Activated CD4-positive, alpha-beta T cell treated with anti-CD3 and anti-CD28 coated beads for 4 hours (primary cell): ENCODE measurements around the gene BNC2.

Experiments
- DNase-seq, 2 donors: peaks; one replicate each; pipeline ENCODE4 v3.0.0-alpha.2; 2020

BNC2 gene

GRCh38 chr9:16623989-16624743, 246.3 kb downstream of the BNC2 start:
- DNase-seq = no peak

DNA sequence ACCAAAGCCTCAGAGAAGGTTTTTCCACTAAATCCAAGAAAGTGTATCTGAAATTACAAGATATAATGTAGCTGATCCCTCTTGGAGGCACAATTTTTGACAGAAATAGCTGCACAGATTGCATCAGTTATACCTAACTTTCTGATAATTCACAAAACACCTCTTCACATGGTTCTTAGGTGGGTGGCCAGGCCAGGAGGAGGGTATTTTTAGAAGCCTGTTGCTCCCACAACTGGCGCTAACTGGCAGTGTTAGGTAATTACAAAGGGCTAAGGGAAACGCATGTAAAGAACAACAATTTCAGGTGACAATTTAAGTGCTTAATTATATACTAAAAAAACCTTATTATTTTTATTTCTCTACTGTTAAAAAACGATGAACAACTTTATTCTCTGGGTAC, 247.9 kb downstream of the BNC2 start:
- DNase-seq = no peak

DNA sequence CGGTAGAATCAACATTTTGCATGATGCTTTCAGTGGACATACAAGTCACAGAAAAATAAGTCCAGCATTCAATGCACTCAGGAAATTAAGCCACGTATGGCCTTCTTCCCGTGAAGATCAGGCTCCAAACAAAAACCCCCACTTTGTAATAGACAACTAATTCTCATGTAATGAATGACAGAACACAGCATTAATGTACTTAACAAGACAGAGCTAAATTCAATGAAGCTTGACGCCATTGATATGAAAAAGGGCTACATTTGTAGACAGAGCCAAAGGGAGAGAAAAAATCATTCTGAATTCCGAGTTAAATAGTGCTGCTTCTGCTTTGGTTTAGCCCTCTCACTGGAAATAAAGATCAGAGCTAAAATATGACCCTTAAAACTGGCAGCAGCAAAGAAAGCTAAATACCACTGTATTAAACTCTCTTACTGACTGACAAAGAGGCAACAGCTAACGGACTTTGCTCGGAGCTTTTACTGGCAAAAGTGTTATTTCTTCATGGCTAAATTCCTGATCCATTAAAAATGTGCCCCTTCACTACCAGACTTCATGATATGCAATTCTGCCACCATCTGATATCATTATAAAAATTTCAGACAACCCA, 250.5 kb downstream of the BNC2 start:
- no peak for DNase-seq

DNA sequence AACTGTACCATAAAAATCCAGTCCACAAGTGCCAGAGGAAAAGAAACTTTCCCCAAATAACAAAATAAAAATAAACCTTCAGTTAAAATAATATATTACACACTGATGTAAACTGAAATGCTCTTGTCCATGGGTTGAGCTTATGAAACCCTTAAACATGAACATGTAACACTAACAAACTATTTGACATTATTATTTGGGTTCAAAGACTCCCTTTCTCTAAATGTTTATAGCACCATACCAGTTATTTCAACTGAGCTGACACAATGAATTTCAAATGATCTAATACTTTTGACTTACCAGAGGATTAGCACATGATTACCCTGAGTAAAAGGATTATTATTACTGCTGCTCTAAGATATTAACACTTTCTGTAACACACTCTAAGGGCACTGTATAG, 251.1 kb downstream of the BNC2 start:
- no peak for DNase-seq

- DNase-seq = no peak
Measured at GRCh38 chr9:16618524-16618923, 251.9 kb downstream of the BNC2 start.

- no peak for DNase-seq
Measured at GRCh38 chr9:16616686-16617085, 253.8 kb downstream of the BNC2 start.

GRCh38 chr9:16615451-16615850, 255.0 kb downstream of the BNC2 start:
- no peak for DNase-seq

- DNase-seq = no peak
Measured at GRCh38 chr9:16613605-16614004, 256.9 kb downstream of the BNC2 start.

DNA sequence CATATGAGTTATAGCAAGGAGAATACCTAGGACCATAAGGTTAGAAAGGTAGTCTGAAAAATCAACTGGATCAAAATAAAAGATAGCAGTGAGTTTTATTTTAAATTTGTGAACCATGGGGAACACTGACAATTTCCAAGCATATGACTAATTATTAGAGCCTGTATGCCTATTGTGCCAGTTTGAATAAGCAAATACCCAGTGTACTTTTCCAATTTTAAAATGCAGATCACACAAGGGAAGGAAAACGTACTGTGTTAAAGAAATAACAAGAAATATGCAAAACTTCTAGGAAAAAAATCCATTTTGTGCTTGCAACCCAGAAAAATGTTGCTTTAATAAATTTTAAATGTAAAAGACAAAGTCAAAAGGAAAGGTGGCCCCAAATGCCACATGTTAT, 257.4 kb downstream of the BNC2 start:
- no peak for DNase-seq

- DNase-seq = no peak
Measured at GRCh38 chr9:16612627-16613026, 257.8 kb downstream of the BNC2 start.

DNA sequence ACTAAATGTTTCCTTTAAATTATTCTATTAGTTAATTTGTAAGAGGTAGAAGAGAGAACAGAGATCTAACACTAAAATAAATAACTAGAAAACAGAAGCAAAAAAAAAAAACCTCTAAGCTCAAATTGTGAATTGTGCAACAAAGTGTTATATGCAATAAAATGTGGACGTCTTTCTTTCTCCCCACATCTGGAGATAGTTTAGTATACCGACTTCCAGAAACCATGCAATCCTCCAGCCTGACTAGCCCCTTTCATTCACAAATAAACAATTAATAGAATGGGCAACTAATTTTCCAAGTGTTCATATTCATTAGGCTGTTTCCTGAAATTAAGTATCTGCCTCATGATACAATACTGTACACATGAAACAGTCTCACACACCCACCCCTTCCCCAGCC, 258.5 kb downstream of the BNC2 start:
- no peak for DNase-seq

DNA sequence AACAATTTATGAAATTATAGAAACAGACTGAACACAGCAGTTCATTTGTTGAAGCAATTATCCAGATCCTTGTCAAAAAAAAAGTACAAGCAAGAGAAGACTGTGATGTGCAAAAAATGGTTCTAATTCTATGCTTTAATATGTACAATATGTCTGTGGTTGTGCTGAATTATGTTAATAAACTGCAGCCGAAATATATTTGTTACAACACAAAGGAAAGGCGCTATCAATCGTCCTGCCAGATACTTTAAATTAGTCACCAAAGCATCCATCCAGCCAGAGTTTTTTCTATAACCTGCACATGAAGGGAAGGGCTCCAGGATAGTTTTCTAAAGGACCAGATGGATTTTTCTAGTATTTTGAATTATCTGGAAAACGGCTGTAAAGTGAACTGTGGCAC, 259.5 kb downstream of the BNC2 start:
- DNase-seq = no peak

DNA sequence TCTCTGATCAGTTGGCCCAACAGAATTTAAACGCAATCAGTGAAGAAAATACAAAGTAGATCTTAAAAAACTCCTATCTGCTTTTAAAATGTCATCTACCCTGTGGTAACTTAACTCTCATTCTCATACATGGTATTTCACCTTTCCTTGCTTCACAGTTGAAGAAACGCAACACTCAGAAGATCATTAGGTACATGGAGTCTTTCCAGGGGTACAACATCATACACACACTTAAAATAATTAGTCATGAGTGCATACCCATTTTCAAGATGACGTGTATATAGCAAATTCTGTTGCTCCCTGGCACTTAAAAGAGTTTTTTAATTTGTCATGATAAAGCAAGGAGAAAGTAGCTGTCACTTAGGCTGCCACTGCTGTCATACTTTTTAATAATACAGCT, 259.9 kb downstream of the BNC2 start:
- no peak for DNase-seq

DNA sequence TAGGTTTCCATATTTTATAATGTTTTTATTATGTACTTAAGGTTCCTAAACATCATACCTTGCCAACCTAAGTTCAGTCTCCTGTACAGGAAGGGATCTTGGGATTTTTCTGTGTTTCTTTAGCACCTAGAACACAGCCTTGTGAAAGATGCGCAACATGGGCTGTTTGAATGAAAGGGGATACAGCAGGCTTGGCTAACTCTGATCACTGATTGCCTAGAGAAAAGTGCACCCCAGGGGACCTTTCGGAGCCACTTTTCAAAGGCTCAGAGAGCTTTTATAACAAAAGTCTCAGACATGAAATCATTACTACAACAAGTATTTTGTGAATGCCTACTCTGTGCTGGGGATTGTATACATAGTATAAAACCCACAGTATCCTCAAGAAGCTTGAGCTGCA, 261.6 kb downstream of the BNC2 start:
- no peak for DNase-seq

DNA sequence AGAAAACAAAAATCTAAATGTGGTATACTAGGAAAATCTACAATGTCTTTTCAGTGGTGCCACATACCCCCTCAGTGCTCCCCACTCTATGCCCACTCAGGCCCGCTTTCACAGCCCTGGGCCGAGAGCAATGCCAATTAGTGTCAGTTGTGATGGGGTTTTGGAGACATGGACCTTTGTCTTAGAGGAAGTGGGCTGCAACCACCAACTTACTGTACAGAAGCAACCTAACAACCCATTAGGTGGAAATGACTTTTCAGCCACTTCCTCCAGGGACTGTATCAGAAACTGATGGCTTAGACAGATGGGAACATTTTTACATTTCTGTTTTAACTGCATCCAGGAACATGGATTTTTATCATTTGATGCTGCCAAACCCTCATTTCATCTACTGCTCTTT, 268.0 kb downstream of the BNC2 start:
- no peak for DNase-seq

DNA sequence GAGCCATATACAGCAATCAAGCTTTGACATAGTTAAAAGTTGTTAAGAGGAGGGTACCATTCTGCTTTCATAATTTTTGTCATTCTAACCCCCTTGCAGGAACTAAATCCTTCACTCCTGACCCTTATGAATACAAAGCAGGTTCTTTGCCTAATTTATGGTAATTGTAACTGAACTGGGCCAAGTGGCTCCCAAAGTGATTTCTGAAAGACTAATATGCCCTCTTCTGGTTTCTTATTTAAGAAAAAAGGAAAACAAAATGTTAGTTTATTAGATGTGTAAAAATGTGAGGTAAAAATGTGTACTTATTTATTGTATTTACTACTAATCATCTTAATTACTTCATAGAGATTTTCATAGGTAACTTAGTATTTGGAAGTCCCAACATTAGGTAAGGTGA, 268.5 kb downstream of the BNC2 start:
- DNase-seq = no peak

DNA sequence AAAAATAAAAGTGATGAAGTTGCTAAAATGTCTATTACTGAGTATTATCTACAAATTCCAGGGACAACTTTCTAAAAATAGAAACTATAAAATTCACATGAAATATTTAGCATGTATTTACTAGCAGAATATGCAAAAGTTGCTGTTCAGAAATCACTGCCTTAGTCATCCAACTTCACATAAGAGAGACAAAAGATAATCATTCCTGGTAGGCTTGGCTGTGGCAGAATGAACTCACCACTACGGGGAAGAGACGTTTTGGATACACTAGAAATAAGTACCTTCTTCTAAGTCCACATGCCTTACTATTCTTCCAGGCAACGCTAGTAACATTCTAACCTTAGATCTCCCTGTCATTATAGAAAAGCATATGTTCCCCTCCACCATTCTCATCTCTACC, 272.2 kb downstream of the BNC2 start:
- DNase-seq = no peak

DNA sequence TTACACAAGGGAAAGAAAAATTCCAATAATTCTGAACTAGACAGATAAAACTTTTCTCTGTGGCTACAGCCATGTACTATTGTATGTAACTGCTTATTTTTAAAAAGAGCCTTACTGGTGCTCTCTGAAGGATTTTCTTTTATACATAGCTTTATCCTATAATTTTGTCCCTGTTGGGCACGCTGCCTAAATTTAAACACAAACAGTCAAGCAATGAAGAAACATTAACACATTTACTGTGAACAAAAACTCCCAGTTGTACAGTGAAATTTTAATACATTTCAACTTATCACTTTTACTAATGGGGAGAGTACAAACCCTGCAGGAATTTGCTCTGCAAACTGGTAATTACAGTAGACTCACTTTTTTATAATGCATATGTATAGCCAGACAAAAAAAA, 273.3 kb downstream of the BNC2 start:
- DNase-seq = no peak

DNA sequence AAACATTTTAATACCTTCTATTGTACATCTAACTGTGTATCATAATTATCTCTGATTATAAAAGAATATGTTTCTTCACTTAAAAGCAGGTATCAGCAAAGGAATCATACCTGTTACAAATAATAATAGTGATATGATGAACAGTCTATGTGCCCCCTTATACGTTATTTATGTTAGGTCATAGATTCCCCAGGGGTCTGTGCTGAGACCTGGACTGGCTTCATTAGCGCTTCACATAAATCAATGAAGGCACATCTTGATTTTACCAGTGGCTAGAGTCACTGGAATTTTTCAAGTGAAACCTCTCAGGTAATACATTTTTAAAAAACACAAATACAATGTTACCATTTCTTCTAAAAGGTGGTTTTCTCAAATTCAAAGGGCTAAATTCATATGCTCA, 275.2 kb downstream of the BNC2 start:
- DNase-seq = no peak

GRCh38 chr9:16594787-16595186, 275.7 kb downstream of the BNC2 start:
- no peak for DNase-seq

DNA sequence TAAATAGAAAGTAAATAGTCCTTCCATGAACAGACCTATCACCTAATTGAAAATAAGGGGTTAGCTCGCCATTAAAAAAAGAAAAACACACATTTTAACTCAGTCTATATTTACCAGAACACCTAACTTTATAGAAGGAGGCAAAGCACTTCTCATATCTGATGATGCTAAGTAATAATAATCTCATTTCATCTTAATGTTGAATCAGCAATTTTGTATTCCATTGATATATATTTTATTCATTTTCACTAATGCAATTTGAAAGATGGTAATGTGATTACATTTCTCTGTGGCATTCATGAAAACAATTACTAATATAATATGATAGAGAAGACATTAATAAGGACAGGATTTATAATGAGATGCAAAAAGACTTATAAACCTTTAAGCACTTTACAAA, 276.7 kb downstream of the BNC2 start:
- DNase-seq = no peak

DNA sequence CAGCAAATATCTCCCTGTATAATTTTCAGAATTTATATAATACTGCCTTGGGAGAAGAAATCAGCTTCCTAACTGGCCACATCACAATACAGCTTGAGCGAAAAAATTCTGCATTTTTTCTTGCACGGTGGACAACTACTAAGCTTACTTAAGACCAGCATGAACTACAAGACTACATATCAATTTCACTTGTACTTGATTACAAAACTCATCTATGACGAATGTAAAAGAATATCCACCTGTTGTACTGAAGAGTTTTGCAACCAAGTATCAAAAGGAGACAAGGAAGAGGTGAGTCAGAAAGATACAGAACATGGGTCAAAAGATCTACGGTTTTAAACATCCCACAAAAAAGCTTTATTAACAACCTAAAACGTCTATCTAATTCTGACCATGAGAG, 279.4 kb downstream of the BNC2 start:
- no peak for DNase-seq

GRCh38 chr9:16585591-16585990, 284.9 kb downstream of the BNC2 start:
- DNase-seq = no peak

DNA sequence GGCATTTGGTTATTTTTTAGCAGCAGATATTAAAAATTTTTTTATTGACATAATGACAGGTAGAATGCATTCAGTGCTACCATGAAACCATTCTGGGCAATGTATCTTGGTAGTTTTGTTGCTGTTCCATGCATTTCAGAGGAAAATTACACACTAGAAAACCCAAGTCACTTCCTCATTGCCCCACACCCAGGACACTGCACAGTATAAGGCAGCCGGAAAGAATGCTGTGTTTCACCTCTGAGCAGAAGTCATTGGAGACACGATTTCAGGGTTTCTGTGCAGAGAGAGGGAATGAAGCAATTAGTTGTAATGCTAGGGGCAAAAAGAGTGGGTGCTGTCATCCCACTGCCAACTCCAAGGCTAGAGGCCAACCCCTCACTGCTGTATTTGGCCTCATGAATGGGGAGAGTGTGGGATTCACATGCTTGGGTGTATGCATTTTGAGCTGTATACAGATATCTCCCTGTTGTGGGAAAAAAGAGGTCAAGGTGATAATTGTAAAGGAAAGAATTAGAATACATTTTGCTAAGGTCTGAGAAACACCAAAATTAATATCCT, 290.5 kb downstream of the BNC2 start:
- DNase-seq = no peak

- no peak for DNase-seq
Measured at GRCh38 chr9:16575986-16576245, 294.6 kb downstream of the BNC2 start.
